HG03571 (cell line): ENCODE results near the gene ADAM12.
"Not testable (repeated sequence)": the region's sequence is repeated elsewhere in the genome, so short reads cannot be mapped to it uniquely, and the experiment has no call there.

Experiments used
- ATAC-seq: cut with Tn5 transposase; IDR thresholded peaks from one replicate; pipeline ENCODE4 v1.9.1; 2021; ENCODE audit not compliant: unreplicated experiment

ADAM12 gene

GRCh38 chr10:126402721-126403695, 14.7 kb upstream of the ADAM12 start:
- ATAC-seq = no peak

- no peak for ATAC-seq
These were observed 12.4 kb upstream of the ADAM12 start for GRCh38 chr10:126400641-126401040.

GRCh38 chr10:126398924-126399323, 10.6 kb upstream of the ADAM12 start:
- ATAC-seq = no peak

GRCh38 chr10:126398383-126398743, 10.1 kb upstream of the ADAM12 start:
- no peak for ATAC-seq

- no peak for ATAC-seq
These were observed 9.5 kb upstream of the ADAM12 start for GRCh38 chr10:126397640-126398382.

- no peak for ATAC-seq
These were observed 8.9 kb upstream of the ADAM12 start for GRCh38 chr10:126397156-126397555.

GRCh38 chr10:126394948-126395347, 6.7 kb upstream of the ADAM12 start:
- no peak for ATAC-seq

GRCh38 chr10:126393076-126393475, 4.8 kb upstream of the ADAM12 start:
- no peak for ATAC-seq

- ATAC-seq = no peak
These were observed 4.2 kb upstream of the ADAM12 start for GRCh38 chr10:126392469-126392868.

- ATAC-seq = no peak
These were observed 3.8 kb upstream of the ADAM12 start for GRCh38 chr10:126392068-126392467.

- no peak for ATAC-seq
These were observed 3.1 kb upstream of the ADAM12 start for GRCh38 chr10:126391192-126391885.

- ATAC-seq = no peak
These were observed 2.0 kb upstream of the ADAM12 start for GRCh38 chr10:126390324-126390723.

- no peak for ATAC-seq
These were observed 996 bp downstream of the ADAM12 start for GRCh38 chr10:126387041-126387921.

GRCh38 chr10:126384269-126384873, 3.9 kb downstream of the ADAM12 start:
- no peak for ATAC-seq

- ATAC-seq = no peak
These were observed 7.8 kb downstream of the ADAM12 start for GRCh38 chr10:126380352-126381076.

GRCh38 chr10:126379166-126379565, 9.1 kb downstream of the ADAM12 start:
- not testable (repeated sequence) for ATAC-seq

- no peak for ATAC-seq
These were observed 11.3 kb downstream of the ADAM12 start for GRCh38 chr10:126376956-126377355.

- no peak for ATAC-seq
These were observed 12.2 kb downstream of the ADAM12 start for GRCh38 chr10:126375926-126376554.

- ATAC-seq = no peak
These were observed 13.0 kb downstream of the ADAM12 start for GRCh38 chr10:126375299-126375698.
